ENCODE data around the gene ATP6V0D1. TPM values are rescaled to one million over a fixed set of nuclear protein-coding genes. Genes with fewer than 3 reads are reported as not detected.

ATP6V0D1 gene
- total RNA-seq, 6 experiments from 2014 or later, result 102 to 130 (median 118) TPM

- peak; percentile 41 for TF ChIP-seq CTCF (IDR thresholded peaks at IDR 0.05)
- Mint-ChIP-seq H3K9me3 (no peaks in the 10 kb centered on the region), H3K27ac (no peak overlapping the region), H3K27me3 (ENCODE audit: insufficient read depth) (peaks cover 14% of the 10 kb centered on the region), H3K4me3 (no peak overlapping the region), H3K36me3 (ENCODE audit: low read depth) (no peaks in the 10 kb centered on the region), H3K4me1 (ENCODE audit: low read depth) (peaks cover 4% of the 10 kb centered on the region)
- DNase-seq, result no peak
Measured at GRCh38 chr16:67399749-67400704, 80.9 kb downstream of the ATP6V0D1 start.

DNA sequence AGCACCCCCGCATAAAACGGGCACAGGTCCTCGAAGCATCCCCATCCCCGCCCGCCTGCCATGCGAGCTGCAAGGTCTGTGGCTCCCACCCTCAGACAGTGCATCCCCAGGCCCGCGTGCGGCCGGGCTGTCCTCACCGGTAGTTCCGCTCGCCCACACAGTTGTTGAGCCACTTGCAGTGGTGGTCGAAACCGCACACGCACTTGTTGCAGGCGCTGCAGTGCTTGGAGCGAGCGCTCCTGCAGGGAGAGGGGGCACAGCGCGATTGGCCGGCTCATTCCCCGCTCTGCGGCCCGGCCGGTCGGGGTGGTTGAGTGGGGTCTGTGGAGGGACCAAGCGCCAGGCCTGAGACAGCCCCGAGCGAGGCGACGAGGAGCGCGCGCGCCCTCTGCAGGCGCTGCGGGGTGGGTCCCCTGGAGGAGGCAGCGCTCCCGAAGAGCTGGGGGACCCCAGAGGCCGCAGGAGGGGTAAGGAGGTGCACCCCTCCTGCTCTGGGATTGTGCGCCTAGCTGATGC is 81.7 kb downstream of the ATP6V0D1 start:
- DNase-seq, result no peak
- Mint-ChIP-seq H3K36me3 (ENCODE audit: low read depth) (no peaks in the 10 kb centered on the region), H3K27me3 (ENCODE audit: insufficient read depth) (peaks cover 15% of the 10 kb centered on the region), H3K27ac (no peak overlapping the region), H3K4me1 (ENCODE audit: low read depth) (no peaks in the 10 kb centered on the region), H3K9me3 (no peaks in the 10 kb centered on the region), H3K4me3 (no peak overlapping the region)
- TF ChIP-seq CTCF (IDR thresholded peaks at IDR 0.05), result peak; percentile 78

- H3K9me3 Mint-ChIP-seq, result no peaks in the 10 kb centered on the region
- no peaks in the 10 kb centered on the region for H3K36me3 Mint-ChIP-seq (ENCODE audit: low read depth)
- no peaks in the 10 kb centered on the region for H3K4me1 Mint-ChIP-seq (ENCODE audit: low read depth)
- DNase-seq, result no peak
- H3K27ac Mint-ChIP-seq, result no peak overlapping the region
- TF ChIP-seq CTCF (IDR thresholded peaks at IDR 0.05), result no peak
- peaks cover 19% of the 10 kb centered on the region for H3K27me3 Mint-ChIP-seq (ENCODE audit: insufficient read depth)
- H3K4me3 Mint-ChIP-seq, result no peak overlapping the region
Measured at GRCh38 chr16:67398546-67399217, 82.3 kb downstream of the ATP6V0D1 start.

- Mint-ChIP-seq H3K4me3 (no peak overlapping the region), H3K27ac (no peak overlapping the region), H3K27me3 (ENCODE audit: insufficient read depth) (peaks cover 19% of the 10 kb centered on the region), H3K36me3 (ENCODE audit: low read depth) (no peaks in the 10 kb centered on the region), H3K4me1 (ENCODE audit: low read depth) (no peaks in the 10 kb centered on the region), H3K9me3 (no peaks in the 10 kb centered on the region)
- TF ChIP-seq CTCF (IDR thresholded peaks at IDR 0.05), result no peak; the same call in 1 of the 2 replicates
- DNase-seq, result no peak
Measured at GRCh38 chr16:67397812-67398545, 83.0 kb downstream of the ATP6V0D1 start.
